HCT116 (cell line): ENCODE measurements around the gene AMOT. TPM values are rescaled to one million over a fixed set of nuclear protein-coding genes. Genes with fewer than 3 reads are reported as not detected.

Experiments
- ATAC-seq: fragments of 200-7000 bp; cut with Tn5 transposase; 2 replicates; pipeline ENCODE4 v1.9.1; 2020; ENCODE audit warnings: mild to moderate bottlenecking, moderate library complexity
- BruUV-seq: library from RNA; stranded (reverse); fragments of 400-500 nt; replicated peaks from 2 replicates; lab custom pipeline; 2021; lab: Mats Ljungman, UMichigan
- CTCF ChIA-PET: fragments of 300-600 bp; sonication (Branson Sonifier 250); formaldehyde crosslinking; loops from one replicate; lab custom pipeline; 2021; ENCODE audit warnings: antibody characterized with exemption; lab: Charles Lee
- POLR2A ChIA-PET: fragments of 300-600, 350-600 bp; sonication (Branson Sonifier 250); formaldehyde crosslinking; loops from one replicate; lab custom pipeline; 2021; ENCODE audit warnings: antibody characterized with exemption; lab: Charles Lee
- RAD21 ChIA-PET, 2 experiments: fragments of 300-600 bp; sonication (Branson Sonifier 250); formaldehyde crosslinking; loops; one replicate each; lab custom pipeline; 2023; ENCODE audit warnings: low total read pairs in 2 of 2; ENCODE audit not compliant: uncharacterized antibody in 2 of 2, unreplicated experiment in 2 of 2, low non-redundant PET in 1 of 2; lab: Charles Lee
- DNase-seq: peaks from one replicate; pipeline ENCODE4 v3.0.0-alpha.2; 2010; ENCODE audit warnings: low read depth, low spot score
- H2AFZ ChIP-seq: fragments of 200-600 bp; shearing (Covaris generic), sonication (generic); 2 replicates; pipeline ENCODE4 v1.6.1; 2017; ENCODE audit warnings: low read depth, mixed run types, mixed read lengths, antibody characterized with exemption, low read length; ENCODE audit not compliant: poor library complexity, severe bottlenecking
- H3K27ac ChIP-seq: 2 replicates; pipeline ENCODE4 v1.5.1; 2012; ENCODE audit warnings: low read depth, low read length
- H3K27me3 ChIP-seq: fragments of 200-600 bp; sonication (generic); 2 replicates; pipeline ENCODE4 v1.6.1; 2016; ENCODE audit warnings: mixed run types, low read length, mixed read lengths; ENCODE audit not compliant: insufficient read depth
- H3K36me3 ChIP-seq, 2 experiments: fragments of 200-500 bp in 1 of 2; fragments of 200-600 bp in 1 of 2; sonication (Bioruptor generic) in 1 of 2; sonication (generic) in 1 of 2; 2 replicates each; pipeline versions ENCODE4 v1.5.1 to v1.6.1; 2014 to 2016; ENCODE audit warnings: low read length in 2 of 2, inconsistent platforms in 1 of 2, mixed read lengths in 1 of 2, mixed run types in 1 of 2; ENCODE audit not compliant: insufficient read depth in 2 of 2, control insufficient read depth in 1 of 2
- H3K4me1 ChIP-seq, 2 experiments: fragments of 200-600 bp in 1 of 2; sonication (generic) in 1 of 2; 2 replicates each; pipeline versions ENCODE4 v1.5.1 to v1.6.1; 2012 to 2017; ENCODE audit warnings: low read length in 2 of 2, inconsistent platforms in 1 of 2, mild to moderate bottlenecking in 1 of 2, mixed read lengths in 1 of 2, mixed run types in 1 of 2, moderate library complexity in 1 of 2; ENCODE audit not compliant: insufficient read depth in 2 of 2, control insufficient read depth in 1 of 2
- H3K4me2 ChIP-seq: fragments of 200-600 bp; sonication (generic); 2 replicates; pipeline ENCODE4 v1.6.1; 2017; ENCODE audit warnings: mixed run types, low read length, mixed read lengths
- H3K4me3 ChIP-seq, 2 experiments: fragments of 200-600 bp in 1 of 2; sonication (generic) in 1 of 2; replicated peaks in 1 of 2; 2 replicates each; pipeline ENCODE4 v1.5.1; 2011 to 2016; ENCODE audit warnings: low read length in 2 of 2, control low read depth in 1 of 2, low read depth in 1 of 2, mild to moderate bottlenecking in 1 of 2, mixed read lengths in 1 of 2, mixed run types in 1 of 2
- H3K79me2 ChIP-seq: fragments of 200-600 bp; sonication (generic); 2 replicates; pipeline ENCODE4 v1.6.1; 2017; ENCODE audit warnings: mild to moderate bottlenecking, mixed run types, low read length, moderate library complexity, mixed read lengths; ENCODE audit not compliant: insufficient read depth
- H3K9ac ChIP-seq: fragments of 200-600 bp; sonication (generic); 2 replicates; pipeline ENCODE4 v1.6.1; 2016; ENCODE audit warnings: low read length, mixed read lengths
- H3K9me2 ChIP-seq: fragments of 200-600 bp; sonication (generic), shearing (Covaris generic); 2 replicates; pipeline ENCODE4 v1.6.1; 2017; ENCODE audit warnings: mixed run types, mild to moderate bottlenecking, moderate library complexity; ENCODE audit not compliant: insufficient read depth
- H3K9me3 ChIP-seq, 2 experiments: fragments of 200-500 bp in 1 of 2; fragments of 200-600 bp in 1 of 2; sonication (Bioruptor generic) in 1 of 2; sonication (generic) in 1 of 2; 2 replicates each; pipeline ENCODE4 v1.6.1; 2014 to 2017; ENCODE audit warnings: low read length in 2 of 2, mixed read lengths in 2 of 2, inconsistent platforms in 1 of 2, low read depth in 1 of 2, mild to moderate bottlenecking in 1 of 2, mixed run types in 1 of 2, moderate library complexity in 1 of 2; ENCODE audit not compliant: control insufficient read depth in 1 of 2, insufficient read depth in 1 of 2
- H4K20me1 ChIP-seq: fragments of 200-600 bp; sonication (generic), shearing (Covaris generic); 2 replicates; pipeline ENCODE4 v1.6.1; 2017; ENCODE audit warnings: mixed run types, mild to moderate bottlenecking, moderate library complexity; ENCODE audit not compliant: insufficient read depth
- ATF3 ChIP-seq: IDR thresholded peaks from 2 replicates; pipeline ENCODE4 v1.6.1; 2012
- CBX3 ChIP-seq: IDR thresholded peaks from 2 replicates; pipeline ENCODE4 v1.6.1; 2012; ENCODE audit warnings: low read depth
- EGR1 ChIP-seq: IDR thresholded peaks from 2 replicates; pipeline ENCODE4 v1.6.1; 2012; ENCODE audit warnings: low read depth
- ELF1 ChIP-seq: IDR thresholded peaks from 2 replicates; pipeline ENCODE4 v1.6.1; 2012; ENCODE audit warnings: low read depth, borderline replicate concordance
- EZH2 ChIP-seq: fragments of 200-600 bp; sonication (generic); IDR thresholded peaks from 2 replicates; pipeline ENCODE4 v1.6.1; 2017; ENCODE audit warnings: antibody characterized with exemption, mixed run types
- EZH2phosphoT487 ChIP-seq: fragments of 200-600 bp; IDR thresholded peaks from 2 replicates; pipeline ENCODE4 v1.6.1; 2018; ENCODE audit warnings: antibody characterized with exemption, borderline replicate concordance
- MAX ChIP-seq: IDR thresholded peaks from 2 replicates; pipeline ENCODE4 v1.6.1; 2012
- POLR2A ChIP-seq: IDR thresholded peaks from 2 replicates; pipeline ENCODE4 v1.7.0; 2011; ENCODE audit warnings: borderline replicate concordance; ENCODE audit not compliant: insufficient read depth, insufficient read length; ENCODE audit errors: extremely low read depth
- POLR2AphosphoS5 ChIP-seq: IDR thresholded peaks from 2 replicates; pipeline ENCODE4 v1.6.1; 2011; ENCODE audit warnings: mild to moderate bottlenecking, low read depth, low read length, moderate library complexity
- REST ChIP-seq: IDR thresholded peaks from 2 replicates; pipeline ENCODE4 v1.6.1; 2012; ENCODE audit warnings: low read depth
- SIN3A ChIP-seq: IDR thresholded peaks from 2 replicates; pipeline ENCODE4 v1.6.1; 2012; ENCODE audit warnings: low read depth
- SP1 ChIP-seq: IDR thresholded peaks from 2 replicates; pipeline ENCODE4 v1.6.1; 2012; ENCODE audit warnings: low read depth
- YY1 ChIP-seq: IDR thresholded peaks from 2 replicates; pipeline ENCODE4 v1.6.1; 2011; ENCODE audit warnings: low read length, low read depth, moderate library complexity, mild to moderate bottlenecking; ENCODE audit not compliant: insufficient replicate concordance; ENCODE audit errors: extremely low read depth
- ZFX ChIP-seq: fragments of 450-650 bp; IDR thresholded peaks from 2 replicates; pipeline ENCODE4 v1.6.1; 2017
- ZNF274 ChIP-seq: fragments of 200-500 bp; sonication (Bioruptor generic); IDR thresholded peaks from 2 replicates; pipeline ENCODE4 v1.6.1; 2014; ENCODE audit warnings: mild to moderate bottlenecking, low read depth, low read length, inconsistent platforms
- intact Hi-C: fragments of 100-400 bp; cut with micrococcal nuclease; formaldehyde crosslinking; loops from 2 replicates; pipeline ENCODE4 v1.10.0; 2022
- total RNA-seq: library from RNA; stranded (reverse); gene quantifications from one replicate; pipeline ENCODE4 v1.2.1, GENCODE V29; 2021; ENCODE audit not compliant: unreplicated experiment

The AMOT gene
- total RNA-seq, 1 experiment from 2014 or later, result 7.7 TPM

- intact Hi-C loops, result no loop called here
- DNase-seq, result no peak
- H3K9me3 ChIP-seq, result no peaks in the 10 kb centered on the region
- H3K9me2 ChIP-seq, result no peaks in the 10 kb centered on the region
- TF ChIP-seq POLR2AphosphoS5 (no peak), SIN3A (no peak), REST (no peak), SP1 (no peak), EZH2phosphoT487 (no peak), ZFX (no peak), EZH2 (no peak)
- no peaks in the 10 kb centered on the region for H3K27me3 ChIP-seq
- no peak overlapping the region for H3K27ac ChIP-seq
- peak overlapping the region; percentile 57 to 65 for H3K4me3 ChIP-seq
- ChIA-PET CTCF (no interaction called here), POLR2A (no interaction called here), RAD21 (no interaction called here)
- no peaks in the 10 kb centered on the region for H3K79me2 ChIP-seq
- H3K9ac ChIP-seq, result no peak overlapping the region
- H3K4me1 ChIP-seq, result peaks cover 0 to 4% of the 10 kb centered on the region in 2 experiments; a peak in 1 of 4 replicates
- no peak for ATAC-seq
- peak overlapping the region; percentile 87 for H3K4me2 ChIP-seq
- BruUV-seq, result no TSS peak
- H3K36me3 ChIP-seq, result no peaks in the 10 kb centered on the region
- H4K20me1 ChIP-seq, result no peaks in the 10 kb centered on the region
- no peak overlapping the region for H2AFZ ChIP-seq
Observed at GRCh38 chrX:112839856-112840255, 775 bp downstream of the AMOT start.

- DNase-seq (no peak), ATAC-seq (no peak)
- RAD21 ChIA-PET, result no interaction called here
- CTCF ChIA-PET, result no interaction called here
- H2AFZ ChIP-seq, result no peak overlapping the region
- H3K36me3 ChIP-seq, result no peaks in the 10 kb centered on the region
- no peaks in the 10 kb centered on the region for H3K79me2 ChIP-seq
- no peak overlapping the region for H3K27ac ChIP-seq
- no peaks in the 10 kb centered on the region for H3K9me2 ChIP-seq
- no peak overlapping the region for H3K9ac ChIP-seq
- H3K27me3 ChIP-seq, result no peaks in the 10 kb centered on the region
- peaks cover 4 to 9% of the 10 kb centered on the region in 2 experiments; a peak in 3 of 4 replicates for H3K4me1 ChIP-seq
- POLR2A ChIA-PET, result no interaction called here
- H3K9me3 ChIP-seq, result no peaks in the 10 kb centered on the region
- no TSS peak for BruUV-seq
- H3K4me2 ChIP-seq, result no peak overlapping the region
- H3K4me3 ChIP-seq, result no peak overlapping the region
- H4K20me1 ChIP-seq, result no peaks in the 10 kb centered on the region
- intact Hi-C loops, result no loop called here
- TF ChIP-seq EGR1 (no peak), POLR2A (no peak), ZNF274 (no peak), CBX3 (no peak), ATF3 (no peak), ZFX (no peak), REST (no peak), YY1 (no peak), SIN3A (no peak), MAX (no peak), ELF1 (no peak)
Observed at GRCh38 chrX:112837531-112837930, 3.1 kb downstream of the AMOT start.
